IPS-15b (cell line): ENCODE data around the gene S100Z.
"Not testable (repeated sequence)": the region's sequence is repeated elsewhere in the genome, so short reads cannot be mapped to it uniquely, and the experiment has no call there.

Source experiments
- H3K27me3 ChIP-seq: one replicate; pipeline ENCODE4 v1.6.1; 2013; ENCODE audit warnings: low read length; ENCODE audit not compliant: control insufficient read depth, insufficient read depth
- H3K36me3 ChIP-seq: one replicate; pipeline ENCODE4 v1.6.1; 2013; ENCODE audit warnings: low read length; ENCODE audit not compliant: control insufficient read depth, insufficient read depth
- H3K4me1 ChIP-seq: one replicate; pipeline ENCODE4 v1.6.1; 2013; ENCODE audit warnings: mild to moderate bottlenecking, low read length; ENCODE audit not compliant: control insufficient read depth, insufficient read depth
- H3K4me3 ChIP-seq: one replicate; pipeline ENCODE4 v1.5.1; 2013; ENCODE audit warnings: low read depth, low read length
- H3K9ac ChIP-seq: one replicate; pipeline ENCODE4 v1.6.1; 2013; ENCODE audit warnings: low read depth, mild to moderate bottlenecking, low read length
- H3K9me3 ChIP-seq: one replicate; pipeline ENCODE4 v1.6.1; 2013; ENCODE audit warnings: mild to moderate bottlenecking, low read length; ENCODE audit not compliant: control insufficient read depth, insufficient read depth

Gene S100Z

DNA sequence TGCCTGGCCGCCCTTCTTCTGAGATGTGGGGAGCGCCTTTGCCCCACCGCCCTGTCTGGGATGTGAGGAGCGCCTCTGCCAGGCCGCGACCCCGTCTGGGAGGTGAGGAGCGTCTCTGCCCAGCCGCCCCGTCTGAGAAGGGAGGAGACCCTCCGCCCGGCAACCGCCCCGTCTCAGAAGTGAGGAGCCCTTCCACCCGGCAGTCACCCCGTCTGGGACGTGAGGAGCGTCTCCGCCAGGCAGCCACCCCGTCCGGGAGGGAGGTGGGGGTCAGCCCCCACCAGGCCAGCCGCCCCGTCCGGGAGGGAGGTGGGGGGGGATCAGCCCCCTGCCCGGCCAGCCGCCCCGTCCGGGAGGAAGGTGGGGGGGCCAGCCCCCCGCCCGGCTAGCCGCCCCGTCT lies 37.6 kb upstream of the S100Z start:
- H3K36me3 ChIP-seq, H3K4me3 ChIP-seq, H3K9ac ChIP-seq, H3K27me3 ChIP-seq, H3K9me3 ChIP-seq: not testable (repeated sequence)
- peaks cover 14% of the 10 kb centered on the region for H3K4me1 ChIP-seq

DNA sequence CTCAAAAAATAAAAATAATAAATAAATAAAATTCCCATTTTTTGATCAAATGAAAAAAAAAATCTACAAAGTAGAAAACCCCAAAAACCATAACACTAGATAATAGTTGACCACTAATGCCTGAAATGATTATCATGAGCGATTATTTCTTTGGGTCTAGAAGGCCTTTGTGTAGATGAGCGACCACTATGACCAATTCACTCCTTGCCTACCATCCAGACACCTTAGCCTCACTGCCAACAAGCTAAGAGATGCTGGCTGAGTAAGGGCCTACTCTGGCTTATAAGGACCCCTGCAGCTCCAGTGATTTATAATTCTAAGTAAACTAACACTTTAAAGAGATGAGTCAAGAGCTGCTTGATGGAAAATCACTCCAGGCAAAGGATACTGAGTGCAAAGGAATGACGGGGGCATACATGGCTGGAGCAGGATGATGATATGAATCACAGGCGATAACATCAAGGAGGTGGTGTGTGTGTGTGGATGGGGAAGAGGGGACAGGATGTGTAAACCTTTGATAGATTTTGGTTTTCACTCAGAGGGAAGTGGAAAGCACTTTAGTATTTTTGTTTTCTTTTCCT lies 35.7 kb upstream of the S100Z start:
- H3K27me3 ChIP-seq, result no peaks in the 10 kb centered on the region
- peaks cover 4% of the 10 kb centered on the region for H3K4me1 ChIP-seq
- no peak overlapping the region for H3K4me3 ChIP-seq
- H3K9ac ChIP-seq, result no peak overlapping the region
- no peaks in the 10 kb centered on the region for H3K9me3 ChIP-seq
- peaks cover 4% of the 10 kb centered on the region for H3K36me3 ChIP-seq

DNA sequence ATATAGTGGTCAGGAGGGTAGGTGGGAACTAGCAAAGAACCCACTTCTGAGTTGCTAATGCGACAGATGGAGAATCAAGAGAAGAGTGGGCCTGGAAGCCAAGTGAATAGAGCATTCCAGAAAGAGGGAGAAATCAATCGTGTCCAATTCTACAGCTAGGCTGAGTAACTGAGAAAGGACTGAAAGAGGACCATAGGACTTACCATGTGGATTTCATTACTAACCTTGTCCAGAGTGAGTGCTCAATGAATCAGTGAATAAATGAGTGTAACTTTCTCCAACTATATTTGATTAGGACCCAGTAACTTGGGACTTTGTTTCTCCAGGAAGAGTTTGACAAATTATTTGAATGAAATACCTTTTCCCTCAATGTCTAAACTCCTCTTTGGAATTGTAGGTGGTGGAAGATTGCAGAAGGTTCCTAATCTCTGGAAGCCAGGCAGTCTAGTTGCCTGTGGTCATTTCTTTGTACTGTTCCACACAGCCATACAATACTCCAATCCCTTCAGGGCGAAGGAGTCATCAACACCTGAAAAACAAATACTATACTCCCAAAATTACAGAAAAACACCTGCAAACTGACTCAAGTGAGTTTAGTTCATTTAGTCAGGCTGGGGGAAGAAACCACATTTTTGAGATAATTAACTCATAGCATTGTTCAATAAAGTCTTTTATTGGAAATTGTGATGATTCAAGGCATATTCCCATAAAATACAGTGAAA lies 33.5 kb upstream of the S100Z start:
- peaks cover 6% of the 10 kb centered on the region for H3K4me1 ChIP-seq
- H3K36me3 ChIP-seq, result peaks cover under 1% of the 10 kb centered on the region
- no peaks in the 10 kb centered on the region for H3K9me3 ChIP-seq
- H3K9ac ChIP-seq, result no peak overlapping the region
- H3K27me3 ChIP-seq, result no peaks in the 10 kb centered on the region
- H3K4me3 ChIP-seq, result no peak overlapping the region

DNA sequence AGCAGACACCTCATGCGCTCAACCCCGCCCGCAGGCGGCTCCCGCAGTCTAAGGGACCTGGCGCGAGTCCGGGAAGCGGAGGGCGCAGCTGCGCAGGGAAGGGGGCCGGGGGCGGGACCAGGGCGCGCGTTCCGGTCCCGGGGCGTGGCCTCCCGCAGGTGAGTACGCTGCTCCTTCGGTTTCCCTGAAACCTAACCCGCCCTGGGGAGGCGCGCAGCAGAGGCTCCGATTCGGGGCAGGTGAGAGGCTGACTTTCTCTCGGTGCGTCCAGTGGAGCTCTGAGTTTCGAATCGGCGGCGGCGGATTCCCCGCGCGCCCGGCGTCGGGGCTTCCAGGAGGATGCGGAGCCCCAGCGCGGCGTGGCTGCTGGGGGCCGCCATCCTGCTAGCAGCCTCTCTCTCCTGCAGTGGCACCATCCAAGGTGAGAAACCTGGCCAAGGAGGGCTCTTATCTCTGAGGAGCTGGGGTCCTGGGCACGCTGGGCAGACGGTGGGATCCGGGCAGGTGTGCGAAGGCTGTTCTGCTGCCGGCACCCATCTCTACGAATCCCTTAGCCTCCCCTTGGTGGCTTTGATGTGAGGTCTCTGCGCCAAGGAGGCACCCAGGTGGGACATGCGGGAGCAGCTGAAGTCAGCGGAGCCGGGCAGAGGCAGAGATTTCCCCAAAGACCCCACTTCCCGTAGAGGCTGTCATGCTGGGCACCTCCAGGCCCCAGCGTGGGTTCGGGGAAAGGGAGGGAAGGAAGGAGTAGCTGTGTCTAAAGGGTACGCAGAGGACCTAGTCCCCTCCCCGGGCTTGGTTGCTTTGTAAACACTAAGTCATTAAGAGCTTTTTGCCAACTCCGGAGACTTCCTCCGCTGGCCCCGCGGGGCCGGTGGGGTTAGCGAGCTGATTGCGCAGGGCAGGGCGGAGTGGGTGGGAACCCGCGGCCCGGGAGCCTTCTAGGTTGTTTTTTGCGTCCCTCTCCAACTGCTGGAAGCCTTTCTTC lies 30.7 kb upstream of the S100Z start, which contains the start of gene F2RL1:
TSS of gene F2RL1 (plus strand) at position 187 of the 988 bp plus-strand sequence. CDS start at position 340, 153 bp downstream.
- Histone ChIP-seq H3K4me1 (peaks cover 6% of the 10 kb centered on the region), H3K36me3 (no peaks in the 10 kb centered on the region), H3K27me3 (no peaks in the 10 kb centered on the region), H3K9ac (peak within 1 kb of the TSS; percentile 92), H3K4me3 (peak within 1 kb of the TSS; percentile 98), H3K9me3 (no peaks in the 10 kb centered on the region)

DNA sequence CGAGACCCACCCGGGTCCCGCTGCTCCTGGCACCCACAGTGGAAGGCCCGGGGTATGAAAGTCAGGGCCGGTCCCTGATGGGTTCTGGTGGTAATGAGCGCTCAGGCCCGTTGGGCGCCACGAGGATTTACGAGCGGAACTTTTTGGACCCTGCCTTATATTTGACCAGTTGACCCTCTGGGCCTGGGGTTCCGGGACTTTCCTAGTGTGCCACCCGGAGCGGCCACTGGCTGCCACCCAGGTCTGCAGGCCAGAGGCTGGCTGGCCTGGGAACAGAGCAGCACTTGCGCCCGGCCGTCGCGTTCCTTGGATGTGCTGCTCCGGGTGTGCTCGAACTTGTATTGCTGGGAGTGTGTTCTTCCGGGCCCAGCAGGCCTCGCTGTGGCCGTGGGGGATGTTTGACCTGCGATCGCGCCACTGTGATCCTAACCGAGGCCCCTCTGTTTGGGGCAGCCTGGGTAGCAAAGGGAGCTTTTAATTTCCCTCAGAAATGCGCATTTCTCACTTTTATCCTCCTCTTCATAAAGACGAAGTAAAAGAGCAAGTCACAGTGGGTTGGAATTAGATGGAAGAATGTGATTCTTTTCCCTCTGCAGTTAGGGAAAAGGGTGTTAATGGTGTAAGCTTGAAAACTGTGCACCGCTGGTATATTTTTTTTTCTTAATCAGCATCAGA lies 29.8 kb upstream of the S100Z start:
- peaks cover 6% of the 10 kb centered on the region for H3K4me1 ChIP-seq
- H3K9ac ChIP-seq, result peak overlapping the region; percentile 92
- no peaks in the 10 kb centered on the region for H3K27me3 ChIP-seq
- H3K4me3 ChIP-seq, result peak overlapping the region; percentile 98
- H3K9me3 ChIP-seq, result no peaks in the 10 kb centered on the region
- no peaks in the 10 kb centered on the region for H3K36me3 ChIP-seq

DNA sequence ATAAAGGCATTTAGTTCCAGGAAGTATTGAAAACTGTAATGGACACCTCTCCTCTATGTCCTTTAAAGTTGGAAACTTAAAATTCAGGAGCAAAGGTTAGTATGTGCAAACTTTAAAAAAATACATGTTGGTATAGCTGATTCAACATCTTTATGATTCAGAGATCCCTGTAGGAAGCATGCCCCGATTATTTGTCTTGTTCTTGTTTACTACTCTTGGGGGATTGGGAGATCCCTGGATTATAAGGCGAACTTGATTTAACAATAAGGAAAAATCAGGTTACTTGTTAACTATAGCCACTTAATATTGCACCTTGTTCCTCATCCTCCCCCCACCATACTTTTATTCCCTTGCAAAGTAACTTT lies 29.3 kb upstream of the S100Z start:
- Histone ChIP-seq H3K9ac (no peak overlapping the region), H3K36me3 (no peaks in the 10 kb centered on the region), H3K4me1 (peaks cover 6% of the 10 kb centered on the region), H3K9me3 (no peaks in the 10 kb centered on the region), H3K4me3 (peak overlapping the region; percentile 98), H3K27me3 (no peaks in the 10 kb centered on the region)

DNA sequence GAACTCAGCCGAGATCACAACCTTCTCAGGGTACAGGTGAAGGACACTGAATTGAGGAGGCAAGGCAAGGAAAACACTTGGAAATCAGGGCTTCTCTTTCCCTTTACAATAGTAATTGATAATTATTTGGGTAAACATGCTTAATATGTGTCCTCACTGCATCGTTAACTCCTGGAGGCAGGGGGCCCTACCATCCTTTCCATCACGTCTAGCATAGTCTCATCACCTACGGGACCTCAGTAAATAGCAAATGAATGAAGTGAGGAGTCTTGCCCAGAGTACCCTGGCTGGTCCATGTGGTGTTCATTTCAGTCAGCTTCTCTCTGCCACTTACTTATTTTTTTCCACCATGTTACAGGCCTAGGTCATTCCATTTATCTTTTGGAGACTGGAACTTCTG lies 28.7 kb upstream of the S100Z start:
- Histone ChIP-seq H3K4me1 (peaks cover 6% of the 10 kb centered on the region), H3K9me3 (no peaks in the 10 kb centered on the region), H3K36me3 (no peaks in the 10 kb centered on the region), H3K9ac (no peak overlapping the region), H3K4me3 (peak overlapping the region; percentile 98), H3K27me3 (no peaks in the 10 kb centered on the region)

DNA sequence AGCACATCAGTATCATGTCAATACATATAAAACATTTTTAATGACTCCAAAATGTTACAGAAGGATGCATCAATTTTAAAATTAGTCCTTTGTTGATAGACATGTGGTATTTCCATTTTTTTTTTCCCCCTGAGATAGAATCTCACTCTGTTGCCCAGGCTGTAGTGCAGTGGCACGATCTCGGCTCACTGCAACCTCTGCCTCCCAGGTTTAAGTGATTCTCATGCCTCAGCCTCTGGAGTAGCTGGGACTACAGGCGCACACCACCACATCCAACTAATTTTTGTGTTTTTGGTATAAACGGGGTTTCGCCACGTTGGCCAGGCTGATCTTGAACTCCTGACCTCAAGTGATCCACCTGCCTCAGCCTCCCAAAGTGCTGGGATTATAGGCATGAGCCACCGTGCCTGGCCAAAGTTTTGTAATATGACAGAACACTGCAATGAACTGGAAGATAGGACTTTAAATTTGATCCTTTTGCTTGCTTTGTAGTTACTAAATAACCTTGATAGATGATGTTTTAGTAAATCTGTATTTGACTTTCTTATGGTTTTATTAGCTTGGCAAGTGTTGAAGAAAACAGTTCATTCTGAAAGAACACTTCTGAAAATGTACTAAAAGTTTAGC lies 27.6 kb upstream of the S100Z start:
- H3K27me3 ChIP-seq, H3K36me3 ChIP-seq, H3K9me3 ChIP-seq, H3K4me1 ChIP-seq, H3K9ac ChIP-seq, H3K4me3 ChIP-seq: not testable (repeated sequence)

DNA sequence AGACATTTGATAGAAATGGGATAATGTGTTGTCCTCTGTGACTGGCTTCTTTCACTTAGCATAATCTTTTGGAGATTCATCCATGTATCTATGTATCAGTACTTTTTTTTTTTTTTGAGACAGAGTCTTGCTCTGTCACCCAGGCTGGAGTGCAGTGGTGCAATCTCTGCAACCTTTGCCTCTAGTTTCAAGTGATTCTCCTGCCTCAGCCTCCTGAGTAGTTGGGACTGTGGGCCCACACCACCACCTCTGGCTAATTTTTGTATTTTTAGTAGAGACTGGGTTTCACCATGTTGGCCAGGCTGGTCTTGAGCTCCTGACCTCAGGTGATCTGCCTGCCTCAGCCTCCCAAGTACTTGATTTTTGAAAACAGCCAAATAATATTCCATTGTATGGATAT lies 23.4 kb upstream of the S100Z start:
- not testable (repeated sequence) for H3K4me3 ChIP-seq, H3K9me3 ChIP-seq, H3K9ac ChIP-seq, H3K36me3 ChIP-seq, H3K27me3 ChIP-seq, H3K4me1 ChIP-seq

DNA sequence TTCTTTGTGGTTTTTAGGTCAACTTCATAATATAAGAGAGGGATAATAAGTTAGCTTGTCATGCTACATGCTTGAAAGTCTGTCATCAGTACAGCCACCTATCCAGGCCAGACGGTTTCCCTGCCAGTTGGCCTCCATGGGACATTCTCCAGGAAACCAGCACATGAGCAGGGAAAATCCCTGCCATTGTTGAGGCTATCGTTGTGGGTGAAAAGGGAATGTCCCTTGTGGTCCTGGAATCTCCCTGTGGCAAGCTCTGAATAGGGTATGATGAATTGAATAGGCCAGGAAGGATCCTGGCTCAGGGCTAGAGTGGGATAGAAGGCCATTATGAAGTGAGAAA lies 18.7 kb upstream of the S100Z start:
- peaks cover 7% of the 10 kb centered on the region for H3K4me1 ChIP-seq
- H3K9me3 ChIP-seq, result no peaks in the 10 kb centered on the region
- no peaks in the 10 kb centered on the region for H3K27me3 ChIP-seq
- H3K36me3 ChIP-seq, result peaks cover 13% of the 10 kb centered on the region
- H3K9ac ChIP-seq, result no peak overlapping the region
- no peak overlapping the region for H3K4me3 ChIP-seq

DNA sequence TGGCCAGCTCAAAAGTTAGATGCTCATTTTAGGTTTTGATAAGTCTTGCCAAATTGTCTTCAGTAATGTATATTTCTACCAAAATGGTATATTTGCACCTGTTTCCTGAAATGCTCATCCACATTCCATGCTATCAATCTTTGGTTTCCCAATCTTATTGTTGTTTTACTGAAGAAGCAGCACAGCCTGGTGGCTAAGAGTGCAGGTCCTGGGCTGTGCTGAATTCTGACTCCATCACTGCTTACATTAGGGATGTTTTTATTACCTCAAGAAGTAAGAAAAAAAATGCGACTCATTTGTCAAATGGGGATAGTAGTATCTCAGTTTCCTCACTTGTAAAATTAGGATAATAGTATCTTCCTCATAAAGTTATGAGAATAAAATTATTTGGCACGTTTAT lies 13.6 kb upstream of the S100Z start:
- H3K27me3 ChIP-seq, result no peaks in the 10 kb centered on the region
- H3K36me3 ChIP-seq, result peaks cover 13% of the 10 kb centered on the region
- H3K9ac ChIP-seq, result no peak overlapping the region

More for the DNA sequence above, 13.6 kb upstream of the S100Z start:
- H3K9me3 ChIP-seq, result no peaks in the 10 kb centered on the region
- H3K4me3 ChIP-seq, result no peak overlapping the region
- peaks cover 9% of the 10 kb centered on the region for H3K4me1 ChIP-seq
